H9 (cell line): ENCODE results near the gene PLPP7. TPM values are rescaled to one million over a fixed set of nuclear protein-coding genes. Genes with fewer than 3 reads are reported as not detected.

Source experiments
- DNase-seq: peaks from one replicate; pipeline ENCODE4 v3.0.0-alpha.2; 2017
- H2AFZ ChIP-seq: one replicate; pipeline ENCODE4 v1.6.1; 2013; ENCODE audit warnings: mild to moderate bottlenecking, low read length, control low read depth, moderate library complexity
- H2AK5ac ChIP-seq: 2 replicates; pipeline ENCODE4 v1.6.1; 2013; ENCODE audit warnings: low read length, control low read depth, mixed read lengths; ENCODE audit not compliant: insufficient read length
- H2BK120ac ChIP-seq: one replicate; pipeline ENCODE4 v1.6.1; 2013; ENCODE audit warnings: low read depth, mild to moderate bottlenecking, low read length, control low read depth, inconsistent platforms; ENCODE audit not compliant: poor library complexity, severe bottlenecking
- H2BK12ac ChIP-seq: 2 replicates; pipeline ENCODE4 v1.6.1; 2013; ENCODE audit warnings: low read length, control low read depth, mixed read lengths, low read depth; ENCODE audit not compliant: insufficient read length
- H2BK15ac ChIP-seq: 2 replicates; pipeline ENCODE4 v1.6.1; 2013; ENCODE audit warnings: low read depth, low read length, control low read depth
- H2BK20ac ChIP-seq: one replicate; pipeline ENCODE4 v1.6.1; 2013; ENCODE audit warnings: low read depth, mild to moderate bottlenecking, low read length, control low read depth, inconsistent platforms; ENCODE audit not compliant: poor library complexity, severe bottlenecking
- H2BK5ac ChIP-seq: 2 replicates; pipeline ENCODE4 v1.6.1; 2013; ENCODE audit warnings: low read length, control low read depth, mixed read lengths; ENCODE audit not compliant: insufficient read length
- H3K14ac ChIP-seq: 2 replicates; pipeline ENCODE4 v1.6.1; 2013; ENCODE audit warnings: low read length, control low read depth; ENCODE audit not compliant: insufficient read depth
- H3K18ac ChIP-seq: 2 replicates; pipeline ENCODE4 v1.6.1; 2013; ENCODE audit warnings: low read depth, mild to moderate bottlenecking, mixed read lengths, low read length, control low read depth; ENCODE audit not compliant: insufficient read length
- H3K23ac ChIP-seq: 2 replicates; pipeline ENCODE4 v1.6.1; 2013; ENCODE audit warnings: low read length, control low read depth, mixed read lengths, low read depth; ENCODE audit not compliant: insufficient read length
- H3K23me2 ChIP-seq: 2 replicates; pipeline ENCODE4 v1.6.1; 2013; ENCODE audit warnings: low read depth, mild to moderate bottlenecking, mixed read lengths, low read length, control low read depth; ENCODE audit not compliant: insufficient read length, poor library complexity, severe bottlenecking
- H3K27ac ChIP-seq: 2 replicates; pipeline ENCODE4 v1.5.1; 2013; ENCODE audit warnings: low read length, control low read depth, mixed read lengths, low read depth; ENCODE audit not compliant: insufficient read length
- H3K27me3 ChIP-seq: 2 replicates; pipeline ENCODE4 v1.6.1; 2013; ENCODE audit warnings: low read length, control low read depth, inconsistent platforms; ENCODE audit not compliant: insufficient read depth
- H3K4ac ChIP-seq: 2 replicates; pipeline ENCODE4 v1.6.1; 2013; ENCODE audit warnings: low read depth, mild to moderate bottlenecking, control low read depth, inconsistent platforms, low read length, moderate library complexity
- H3K4me1 ChIP-seq: 2 replicates; pipeline ENCODE4 v1.6.1; 2013; ENCODE audit warnings: low read length, control low read depth, inconsistent platforms; ENCODE audit not compliant: insufficient read depth
- H3K4me2 ChIP-seq: 2 replicates; pipeline ENCODE4 v1.6.1; 2013; ENCODE audit warnings: low read length, control low read depth, mixed read lengths; ENCODE audit not compliant: insufficient read length, insufficient read depth
- H3K56ac ChIP-seq: 2 replicates; pipeline ENCODE4 v1.6.1; 2013; ENCODE audit warnings: low read depth, mild to moderate bottlenecking, mixed read lengths, low read length, control low read depth; ENCODE audit not compliant: insufficient read length
- H3K79me1 ChIP-seq: 2 replicates; pipeline ENCODE4 v1.6.1; 2013; ENCODE audit warnings: low read depth, mild to moderate bottlenecking, moderate library complexity, low read length, control low read depth, inconsistent platforms; ENCODE audit not compliant: insufficient read depth, poor library complexity, severe bottlenecking
- H3K79me2 ChIP-seq: 2 replicates; pipeline ENCODE4 v1.6.1; 2013; ENCODE audit warnings: low read length, control low read depth, inconsistent platforms; ENCODE audit not compliant: insufficient read depth
- H3K9ac ChIP-seq: 2 replicates; pipeline ENCODE4 v1.6.1; 2013; ENCODE audit warnings: low read length, control low read depth, mixed read lengths; ENCODE audit not compliant: insufficient read length; ENCODE audit errors: extremely low read depth
- H3K9me3 ChIP-seq: one replicate; pipeline ENCODE4 v1.6.1; 2013; ENCODE audit warnings: low read depth, low read length, inconsistent platforms; ENCODE audit not compliant: control insufficient read depth
- H3T11ph ChIP-seq: one replicate; pipeline ENCODE4 v1.6.1; 2013; ENCODE audit warnings: mild to moderate bottlenecking, low read length, control low read depth, inconsistent platforms
- H4K20me1 ChIP-seq: one replicate; pipeline ENCODE4 v1.6.1; 2013; ENCODE audit not compliant: control insufficient read depth, insufficient read length, insufficient read depth
- H4K5ac ChIP-seq: 2 replicates; pipeline ENCODE4 v1.6.1; 2013; ENCODE audit warnings: low read depth, mild to moderate bottlenecking, mixed read lengths, low read length, control low read depth; ENCODE audit not compliant: insufficient read length
- H4K8ac ChIP-seq: replicated peaks from 2 replicates; pipeline ENCODE4 v1.6.1; 2013; ENCODE audit warnings: low read length, control low read depth, mixed read lengths, low read depth; ENCODE audit not compliant: insufficient read length
- H4K91ac ChIP-seq: 2 replicates; pipeline ENCODE4 v1.6.1; 2013; ENCODE audit warnings: low read depth, mild to moderate bottlenecking, moderate library complexity, mixed read lengths, low read length, control low read depth; ENCODE audit not compliant: insufficient read length
- H3K27ac Mint-ChIP-seq, 3 experiments: 2 replicates in 2 of 3; 3 replicates in 1 of 3; pipeline ENCODE4 v1.8.0; 2020 to 2021; ENCODE audit warnings: mixed read lengths in 3 of 3, mild to moderate bottlenecking in 1 of 3, moderate library complexity in 1 of 3
- H3K27me3 Mint-ChIP-seq: 2 replicates; pipeline ENCODE4 v1.8.0; 2021; ENCODE audit warnings: low read depth, mild to moderate bottlenecking, moderate library complexity, mixed read lengths
- H3K36me3 Mint-ChIP-seq, 3 experiments: 2 replicates in 2 of 3; 3 replicates in 1 of 3; pipeline ENCODE4 v1.8.0; 2020 to 2021; ENCODE audit warnings: low read depth in 3 of 3, mixed read lengths in 3 of 3; ENCODE audit not compliant: insufficient read depth in 1 of 3
- H3K4me1 Mint-ChIP-seq, 2 experiments: 2 replicates each; pipeline ENCODE4 v1.8.0; 2020; ENCODE audit warnings: mixed read lengths in 2 of 2
- H3K4me3 Mint-ChIP-seq, 2 experiments: 2 replicates in 1 of 2; 3 replicates in 1 of 2; pipeline ENCODE4 v1.8.0; 2020 to 2021; ENCODE audit warnings: mild to moderate bottlenecking in 2 of 2, mixed read lengths in 2 of 2, moderate library complexity in 1 of 2
- H3K9me3 Mint-ChIP-seq, 2 experiments: 2 replicates in 1 of 2; 3 replicates in 1 of 2; pipeline ENCODE4 v1.8.0; 2020; ENCODE audit warnings: mild to moderate bottlenecking in 2 of 2, mixed read lengths in 2 of 2, moderate library complexity in 1 of 2
- WGBS: extraction: QIAGEN DNeasy Blood & Tissue Kit; methylation state at CpG from one replicate; pipeline ENCODE4 v1.1.7; 2013; ENCODE audit warnings: missing lambda C conversion rate, low lambda C conversion rate, mixed read lengths; ENCODE audit not compliant: insufficient read length; ENCODE audit errors: extremely low coverage; 5-methylcytosine and 5-hydroxymethylcytosine counted together
- total RNA-seq: library from RNA; stranded (reverse); gene quantifications from 2 replicates; pipeline ENCODE4 v1.2.1, GENCODE V29; 2021
- TF ChIP-seq, protein P1 (sequence below): fragments of 200-600 bp; sonication (generic); conservative IDR thresholded peaks from 3 replicates; pipeline ENCODE4 v1.8.0; 2021; ENCODE audit warnings: antibody characterized with exemption, mild to moderate bottlenecking

PLPP7 gene
- total RNA-seq, 1 experiment from 2014 or later, result 1.9 TPM

DNA sequence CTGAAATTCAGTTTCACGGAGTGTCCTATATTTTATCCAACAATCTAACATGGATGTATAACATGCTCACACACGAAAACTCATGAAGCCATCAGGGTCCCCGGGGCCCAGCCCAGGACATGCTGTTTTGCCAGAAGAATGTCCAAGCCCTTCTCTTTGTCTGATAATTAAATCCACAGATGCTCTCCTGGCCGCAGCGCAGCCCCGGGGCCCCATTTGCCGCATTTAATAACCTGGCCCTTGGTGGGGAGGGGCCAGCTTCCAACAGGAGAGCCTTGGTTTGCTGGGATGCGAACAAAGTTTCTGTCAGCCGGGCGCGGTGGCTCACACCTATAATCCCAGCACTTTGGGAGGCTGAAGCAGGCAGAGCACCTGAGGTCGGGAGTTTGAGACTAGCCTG lies 30.0 kb downstream of the PLPP7 start:
- H2BK120ac ChIP-seq, result no peak overlapping the region
- H4K8ac ChIP-seq, result no peak overlapping the region
- H2BK20ac ChIP-seq, result no peak overlapping the region
- no peak overlapping the region for H3K4me2 ChIP-seq
- no peaks in the 10 kb centered on the region for H3K27me3 ChIP-seq
- no peaks in the 10 kb centered on the region for H3K79me1 ChIP-seq
- H3K27ac ChIP-seq, result no peak overlapping the region
- TF ChIP-seq, protein P1, sequence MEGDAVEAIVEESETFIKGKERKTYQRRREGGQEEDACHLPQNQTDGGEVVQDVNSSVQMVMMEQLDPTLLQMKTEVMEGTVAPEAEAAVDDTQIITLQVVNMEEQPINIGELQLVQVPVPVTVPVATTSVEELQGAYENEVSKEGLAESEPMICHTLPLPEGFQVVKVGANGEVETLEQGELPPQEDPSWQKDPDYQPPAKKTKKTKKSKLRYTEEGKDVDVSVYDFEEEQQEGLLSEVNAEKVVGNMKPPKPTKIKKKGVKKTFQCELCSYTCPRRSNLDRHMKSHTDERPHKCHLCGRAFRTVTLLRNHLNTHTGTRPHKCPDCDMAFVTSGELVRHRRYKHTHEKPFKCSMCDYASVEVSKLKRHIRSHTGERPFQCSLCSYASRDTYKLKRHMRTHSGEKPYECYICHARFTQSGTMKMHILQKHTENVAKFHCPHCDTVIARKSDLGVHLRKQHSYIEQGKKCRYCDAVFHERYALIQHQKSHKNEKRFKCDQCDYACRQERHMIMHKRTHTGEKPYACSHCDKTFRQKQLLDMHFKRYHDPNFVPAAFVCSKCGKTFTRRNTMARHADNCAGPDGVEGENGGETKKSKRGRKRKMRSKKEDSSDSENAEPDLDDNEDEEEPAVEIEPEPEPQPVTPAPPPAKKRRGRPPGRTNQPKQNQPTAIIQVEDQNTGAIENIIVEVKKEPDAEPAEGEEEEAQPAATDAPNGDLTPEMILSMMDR, result no peak
- no peaks in the 10 kb centered on the region for H3K23me2 ChIP-seq
- H3K36me3 Mint-ChIP-seq, result no peaks in the 10 kb centered on the region
- H3K18ac ChIP-seq, result no peak overlapping the region
- H3K23ac ChIP-seq, result no peak overlapping the region
- H3K4me1 ChIP-seq, result no peaks in the 10 kb centered on the region
- H2AFZ ChIP-seq, result no peak overlapping the region
- H3K4me1 Mint-ChIP-seq, result 0 out of 4 replicates have a peak, but pooled peaks cover 0 to 2% of the 10 kb centered on the region in 2 experiments
- no peaks in the 10 kb centered on the region for H3K79me2 ChIP-seq
- no peak overlapping the region for H3T11ph ChIP-seq
- H3K56ac ChIP-seq, result no peak overlapping the region
- H3K4me3 Mint-ChIP-seq, result no peak overlapping the region
- H4K91ac ChIP-seq, result no peak overlapping the region
- H3K9ac ChIP-seq, result no peak overlapping the region
- no peak overlapping the region for H2BK12ac ChIP-seq
- DNase-seq, result no peak
- no peak overlapping the region for H4K5ac ChIP-seq
- no CpG with 5 or more reads among the region's 12 CpGs for WGBS
- H3K27ac Mint-ChIP-seq, result no peak overlapping the region
- no peak overlapping the region for H2AK5ac ChIP-seq
- peaks cover 5% of the 10 kb centered on the region for H3K27me3 Mint-ChIP-seq
- H3K14ac ChIP-seq, result no peak overlapping the region
- no peaks in the 10 kb centered on the region for H3K9me3 Mint-ChIP-seq
- no peaks in the 10 kb centered on the region for H3K9me3 ChIP-seq
- H4K20me1 ChIP-seq, result no peaks in the 10 kb centered on the region
- H2BK5ac ChIP-seq, result no peak overlapping the region
- H3K4ac ChIP-seq, result no peak overlapping the region
- H2BK15ac ChIP-seq, result no peak overlapping the region
